ENCODE data around the gene SFTA2. TPM values are rescaled to one million over a fixed set of nuclear protein-coding genes. Genes with fewer than 3 reads are reported as not detected.
A peak's percentile ranks its signal among the peaks of the same experiment; 100 is the strongest.
"Not testable (repeated sequence)": the region's sequence is repeated elsewhere in the genome, so short reads cannot be mapped to it uniquely, and the experiment has no call there.

The SFTA2 gene
- total and polyA plus RNA-seq, 5 donors from 2014 or later: 0.25 to 0.32 TPM; not detected in 3

DNA sequence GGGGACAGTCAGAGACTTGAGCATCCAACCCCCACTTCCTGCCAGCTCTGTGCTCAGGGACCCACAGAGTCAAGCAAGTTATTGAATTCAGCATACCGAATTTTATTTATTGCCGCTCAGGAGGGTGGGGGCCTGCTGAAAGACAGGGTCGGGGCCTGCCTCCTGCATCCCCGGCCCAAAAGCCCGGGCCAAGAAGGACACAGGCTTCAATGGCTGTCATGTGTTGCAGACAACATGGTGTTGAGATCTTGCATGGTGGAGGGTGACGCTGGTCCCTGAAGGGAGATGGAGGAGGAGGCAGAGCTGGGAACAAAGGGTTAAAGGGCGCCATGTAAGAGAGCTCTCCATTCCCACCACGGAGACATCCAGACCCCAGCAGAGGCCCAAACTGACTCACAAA, 698 bp downstream of the SFTA2 start:
- H3K9me3 Mint-ChIP-seq: peaks cover 0 to 9% (median 0%) of the 10 kb centered on the region in 7 donors
- H3K36me3 Mint-ChIP-seq: peaks cover 20% of the 10 kb centered on the region
- peaks cover 9% of the 10 kb centered on the region for H3K27me3 Mint-ChIP-seq
- Histone ChIP-seq H3K36me3 (ENCODE audit: control insufficient read depth, insufficient read depth, low read length) (peaks cover 6% of the 10 kb centered on the region), H3K27me3 (ENCODE audit: control insufficient read depth, insufficient read depth, low read length) (no peaks in the 10 kb centered on the region), H3K4me1 (ENCODE audit: control insufficient read depth, insufficient read depth, low read length, poor library complexity, severe bottlenecking) (no peaks in the 10 kb centered on the region), H3K9me3 (ENCODE audit: control insufficient read depth in 2 of 2, low read length in 2 of 2) (no peaks in the 10 kb centered on the region), H3K27ac (ENCODE audit: insufficient read depth, low read length, poor library complexity, severe bottlenecking) (no peak overlapping the region), H3K4me3 (ENCODE audit: low read depth, low read length) (no peak overlapping the region)
- peak overlapping the region in 1 of 3 donors; percentile 7 for H3K27ac Mint-ChIP-seq
- peaks cover 0 to 2% (median 0%) of the 10 kb centered on the region in 4 donors for H3K4me1 Mint-ChIP-seq
- no peak overlapping the region for H3K4me3 Mint-ChIP-seq
- no peak for DNase-seq
- no peak for ATAC-seq (ENCODE audit: low read depth in 2 of 2)

DNA sequence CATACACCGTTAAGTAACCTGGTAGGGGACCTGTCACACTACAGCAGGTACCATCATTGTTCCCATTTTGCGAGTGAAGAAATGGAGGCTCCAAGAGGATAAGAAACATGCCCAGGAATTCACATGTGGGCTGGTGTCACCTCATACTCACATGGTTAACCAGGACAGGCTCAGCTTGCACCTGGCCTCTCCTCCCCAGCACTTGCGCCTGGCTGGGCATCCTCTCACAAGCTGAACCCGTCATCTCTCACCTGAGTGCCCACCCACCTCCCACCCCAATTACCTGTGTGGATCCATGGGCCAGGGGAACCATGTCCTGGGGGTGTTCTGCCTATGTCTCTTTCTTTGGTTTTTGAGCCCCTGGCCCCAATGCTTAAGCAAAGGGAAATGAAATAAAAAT, 1.5 kb downstream of the SFTA2 start:
- Mint-ChIP-seq H3K27ac (peak overlapping the region in 1 of 3 donors; percentile 7), H3K36me3 (peaks cover 21% of the 10 kb centered on the region), H3K9me3 (peaks cover 0 to 9% (median 0%) of the 10 kb centered on the region in 7 donors), H3K4me1 (peaks cover 0 to 2% (median 0%) of the 10 kb centered on the region in 4 donors), H3K27me3 (peaks cover 8% of the 10 kb centered on the region), H3K4me3 (no peak overlapping the region)
- Histone ChIP-seq H3K27me3 (ENCODE audit: control insufficient read depth, insufficient read depth, low read length) (no peaks in the 10 kb centered on the region), H3K9me3 (ENCODE audit: control insufficient read depth in 2 of 2, low read length in 2 of 2) (no peaks in the 10 kb centered on the region), H3K36me3 (ENCODE audit: control insufficient read depth, insufficient read depth, low read length) (peaks cover 14% of the 10 kb centered on the region), H3K4me1 (ENCODE audit: control insufficient read depth, insufficient read depth, low read length, poor library complexity, severe bottlenecking) (no peaks in the 10 kb centered on the region), H3K4me3 (ENCODE audit: low read depth, low read length) (no peak overlapping the region), H3K27ac (ENCODE audit: insufficient read depth, low read length, poor library complexity, severe bottlenecking) (no peak overlapping the region)
- no peak for ATAC-seq (ENCODE audit: low read depth in 2 of 2)
- no peak for DNase-seq

DNA sequence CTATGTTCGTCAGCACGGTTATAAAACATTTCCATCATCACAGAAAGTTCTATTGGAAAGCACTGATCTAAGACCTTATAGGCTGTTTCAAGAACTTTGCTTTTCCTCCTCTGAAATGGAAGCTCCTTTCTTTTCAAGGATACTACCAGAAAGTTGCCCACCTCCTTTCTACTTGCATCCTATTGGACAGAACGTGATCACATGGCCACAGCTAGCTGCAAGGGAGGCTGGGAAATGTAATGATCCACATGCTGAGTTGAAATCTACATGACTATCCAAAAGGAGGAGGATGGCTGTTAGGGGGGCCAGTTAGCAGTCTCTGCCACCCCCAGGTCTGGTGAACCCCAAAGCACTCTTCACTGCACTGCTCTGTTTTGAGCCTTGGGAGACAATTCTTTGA, 3.3 kb downstream of the SFTA2 start:
- DNase-seq (no peak), ATAC-seq (ENCODE audit: low read depth in 2 of 2) (no peak)
- Mint-ChIP-seq H3K27me3 (peaks cover 5% of the 10 kb centered on the region), H3K9me3 (peaks cover 0 to 9% (median 0%) of the 10 kb centered on the region in 7 donors), H3K4me1 (no peaks in the 10 kb centered on the region), H3K27ac (no peak overlapping the region), H3K36me3 (peaks cover 21% of the 10 kb centered on the region), H3K4me3 (no peak overlapping the region)
- Histone ChIP-seq H3K9me3 (ENCODE audit: control insufficient read depth in 2 of 2, low read length in 2 of 2) (no peaks in the 10 kb centered on the region), H3K4me1 (ENCODE audit: control insufficient read depth, insufficient read depth, low read length, poor library complexity, severe bottlenecking) (no peaks in the 10 kb centered on the region), H3K4me3 (ENCODE audit: low read depth, low read length) (no peak overlapping the region), H3K27ac (ENCODE audit: insufficient read depth, low read length, poor library complexity, severe bottlenecking) (no peak overlapping the region), H3K27me3 (ENCODE audit: control insufficient read depth, insufficient read depth, low read length) (no peaks in the 10 kb centered on the region), H3K36me3 (ENCODE audit: control insufficient read depth, insufficient read depth, low read length) (peaks cover 24% of the 10 kb centered on the region)

DNA sequence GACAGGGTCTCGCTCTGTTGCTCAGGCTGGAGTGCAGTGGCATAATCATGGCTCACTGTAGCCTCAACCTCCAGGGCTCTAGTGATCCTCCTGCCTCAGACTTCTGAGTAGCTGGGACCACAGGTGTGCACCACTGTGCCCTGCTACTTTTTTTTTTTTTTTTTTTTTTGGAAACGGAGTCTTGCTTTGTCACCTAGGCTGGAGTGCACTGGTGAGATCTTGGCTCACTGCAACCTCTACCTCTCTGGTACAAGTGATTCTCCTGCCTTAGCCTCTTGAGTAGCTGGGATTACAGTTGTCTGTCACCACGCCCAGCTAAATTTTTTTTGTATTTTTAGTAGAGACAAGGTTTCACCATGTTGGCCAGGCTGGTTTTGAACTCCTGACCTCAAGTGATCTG, 4.9 kb downstream of the SFTA2 start:
- peaks cover 36% of the 10 kb centered on the region for H3K36me3 ChIP-seq (ENCODE audit: control insufficient read depth, insufficient read depth, low read length)
- not testable (repeated sequence) for H3K4me3 ChIP-seq (ENCODE audit: low read depth, low read length); H3K9me3 Mint-ChIP-seq; H3K4me1 ChIP-seq (ENCODE audit: control insufficient read depth, insufficient read depth, low read length, poor library complexity, severe bottlenecking); H3K4me1 Mint-ChIP-seq; H3K27ac ChIP-seq (ENCODE audit: insufficient read depth, low read length, poor library complexity, severe bottlenecking); H3K9me3 ChIP-seq (ENCODE audit: control insufficient read depth in 2 of 2, low read length in 2 of 2); H3K4me3 Mint-ChIP-seq; DNase-seq; ATAC-seq (ENCODE audit: low read depth in 2 of 2); H3K27me3 ChIP-seq (ENCODE audit: control insufficient read depth, insufficient read depth, low read length); H3K27ac Mint-ChIP-seq; H3K27me3 Mint-ChIP-seq
- peaks cover 28% of the 10 kb centered on the region for H3K36me3 Mint-ChIP-seq

DNA sequence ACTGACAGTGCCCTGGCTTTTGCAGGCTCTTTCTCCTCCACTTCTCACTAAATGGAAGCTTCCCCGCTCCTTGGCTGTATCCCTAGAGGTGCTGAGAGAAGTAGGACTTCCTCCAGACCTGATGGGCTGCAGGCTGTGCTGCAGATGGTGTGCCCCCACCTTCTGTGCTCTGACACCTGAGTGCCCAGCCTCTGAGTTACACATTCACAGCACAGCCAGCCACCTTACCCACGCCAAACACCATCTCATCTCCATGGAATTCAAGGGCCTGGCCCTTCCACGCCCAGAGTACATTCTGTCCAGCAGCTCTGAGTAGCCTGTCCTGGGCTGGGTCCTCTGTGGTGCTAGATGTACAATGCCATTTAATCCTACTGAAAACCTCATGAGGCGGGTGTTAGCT, 5.3 kb downstream of the SFTA2 start:
- no peaks in the 10 kb centered on the region for H3K27me3 Mint-ChIP-seq
- H3K4me1 Mint-ChIP-seq: no peaks in the 10 kb centered on the region
- Histone ChIP-seq H3K4me3 (ENCODE audit: low read depth, low read length) (no peak overlapping the region), H3K9me3 (ENCODE audit: control insufficient read depth in 2 of 2, low read length in 2 of 2) (no peaks in the 10 kb centered on the region), H3K27ac (ENCODE audit: insufficient read depth, low read length, poor library complexity, severe bottlenecking) (no peak overlapping the region), H3K4me1 (ENCODE audit: control insufficient read depth, insufficient read depth, low read length, poor library complexity, severe bottlenecking) (no peaks in the 10 kb centered on the region), H3K36me3 (ENCODE audit: control insufficient read depth, insufficient read depth, low read length) (peaks cover 36% of the 10 kb centered on the region), H3K27me3 (ENCODE audit: control insufficient read depth, insufficient read depth, low read length) (no peaks in the 10 kb centered on the region)
- DNase-seq (no peak), ATAC-seq (ENCODE audit: low read depth in 2 of 2) (no peak)
- peaks cover 0 to 9% (median 0%) of the 10 kb centered on the region in 7 donors for H3K9me3 Mint-ChIP-seq
- no peak overlapping the region for H3K4me3 Mint-ChIP-seq
- H3K36me3 Mint-ChIP-seq: peaks cover 28% of the 10 kb centered on the region
- H3K27ac Mint-ChIP-seq: peak overlapping the region in 1 of 3 donors; percentile 60

DNA sequence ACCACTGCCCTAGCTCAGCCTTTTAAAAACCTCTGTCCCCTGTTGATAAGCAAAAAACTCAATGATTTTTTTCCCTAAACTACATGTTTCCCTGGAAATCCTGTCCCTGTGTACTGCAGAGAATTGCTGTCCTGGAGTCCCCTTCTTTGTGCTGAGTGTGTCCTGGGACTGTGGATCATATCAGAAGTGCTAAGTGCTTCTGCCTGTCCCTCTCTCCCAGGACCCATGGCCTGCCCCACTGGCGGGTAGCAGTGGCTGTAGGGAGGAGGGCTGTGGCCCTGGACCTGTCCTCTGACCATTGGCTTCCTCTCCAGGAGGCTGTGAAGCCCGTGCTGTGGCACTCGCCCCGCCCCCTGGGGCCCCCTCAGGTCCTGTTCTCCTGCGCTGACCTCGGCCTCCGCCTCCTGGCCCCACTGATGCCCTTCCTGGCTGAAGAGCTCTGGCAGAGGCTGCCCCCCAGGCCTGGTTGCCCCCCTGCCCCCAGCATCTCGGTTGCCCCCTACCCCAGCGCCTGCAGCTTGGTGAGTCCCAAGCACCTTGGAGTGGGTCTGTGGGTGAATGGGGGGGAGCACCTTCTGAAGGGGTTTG, 7.8 kb downstream of the SFTA2 start:
- not testable (repeated sequence) for H3K27ac ChIP-seq (ENCODE audit: insufficient read depth, low read length, poor library complexity, severe bottlenecking); H3K27me3 Mint-ChIP-seq; H3K4me1 Mint-ChIP-seq; DNase-seq; H3K4me3 Mint-ChIP-seq; ATAC-seq (ENCODE audit: low read depth in 2 of 2); H3K4me3 ChIP-seq (ENCODE audit: low read depth, low read length); H3K9me3 ChIP-seq (ENCODE audit: control insufficient read depth in 2 of 2, low read length in 2 of 2); H3K4me1 ChIP-seq (ENCODE audit: control insufficient read depth, insufficient read depth, low read length, poor library complexity, severe bottlenecking); H3K9me3 Mint-ChIP-seq; H3K27me3 ChIP-seq (ENCODE audit: control insufficient read depth, insufficient read depth, low read length)
- H3K36me3 ChIP-seq (ENCODE audit: control insufficient read depth, insufficient read depth, low read length): peaks cover 58% of the 10 kb centered on the region
- peak overlapping the region in 1 of 3 donors; percentile 14 for H3K27ac Mint-ChIP-seq
- peaks cover 39% of the 10 kb centered on the region for H3K36me3 Mint-ChIP-seq

DNA sequence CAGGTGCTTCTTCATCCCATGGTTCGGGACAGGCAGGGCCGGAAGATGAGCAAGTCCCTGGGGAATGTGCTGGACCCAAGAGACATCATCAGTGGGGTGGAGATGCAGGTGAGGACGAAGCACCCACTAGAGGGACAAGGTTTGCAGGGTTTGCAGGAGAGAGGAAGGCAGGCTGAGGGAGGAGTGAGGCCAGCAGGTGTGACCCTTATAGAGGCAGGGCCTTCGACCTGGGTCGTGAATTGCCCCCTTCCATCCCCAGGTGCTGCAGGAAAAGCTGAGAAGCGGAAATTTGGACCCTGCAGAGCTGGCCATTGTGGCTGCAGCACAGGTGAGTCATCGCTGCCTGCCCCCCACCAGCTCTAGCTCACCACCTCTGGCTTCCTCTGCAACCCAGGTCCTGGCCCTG, 9.5 kb downstream of the SFTA2 start:
- H3K4me3 Mint-ChIP-seq: no peak overlapping the region
- H3K27ac ChIP-seq (ENCODE audit: insufficient read depth, low read length, poor library complexity, severe bottlenecking): no peak overlapping the region
- no peak for ATAC-seq (ENCODE audit: low read depth in 2 of 2)
- no peaks in the 10 kb centered on the region for H3K27me3 ChIP-seq (ENCODE audit: control insufficient read depth, insufficient read depth, low read length)
- no peaks in the 10 kb centered on the region for H3K9me3 Mint-ChIP-seq
- peaks cover 67% of the 10 kb centered on the region for H3K36me3 ChIP-seq (ENCODE audit: control insufficient read depth, insufficient read depth, low read length)
- H3K27me3 Mint-ChIP-seq: no peaks in the 10 kb centered on the region
- H3K4me3 ChIP-seq (ENCODE audit: low read depth, low read length): no peak overlapping the region
- H3K27ac Mint-ChIP-seq: no peak overlapping the region
- no peak for DNase-seq
- H3K4me1 Mint-ChIP-seq: peaks cover 0 to 3% (median 1%) of the 10 kb centered on the region in 4 donors
- no peaks in the 10 kb centered on the region for H3K4me1 ChIP-seq (ENCODE audit: control insufficient read depth, insufficient read depth, low read length, poor library complexity, severe bottlenecking)
- H3K36me3 Mint-ChIP-seq: peaks cover 35% of the 10 kb centered on the region
- H3K9me3 ChIP-seq (ENCODE audit: control insufficient read depth in 2 of 2, low read length in 2 of 2): no peaks in the 10 kb centered on the region

DNA sequence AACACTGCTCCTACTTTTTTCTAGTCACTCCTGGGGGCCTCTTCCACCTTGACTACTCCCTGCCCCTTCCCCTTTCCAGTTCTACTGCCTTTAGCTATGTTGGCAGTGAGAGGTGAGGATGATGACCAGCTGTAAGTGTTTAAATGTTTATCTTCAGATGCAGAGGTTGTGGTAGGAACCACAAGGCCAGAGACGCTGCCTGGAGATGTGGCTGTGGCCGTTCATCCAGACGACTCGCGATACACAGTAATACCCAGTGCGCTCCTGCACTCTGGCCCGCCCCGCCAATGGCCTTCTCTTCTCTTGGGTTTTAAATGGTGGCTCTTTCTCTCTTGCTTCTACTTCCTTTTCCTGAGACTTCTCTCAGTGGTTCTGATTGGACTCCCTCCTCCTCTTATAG, 13.3 kb downstream of the SFTA2 start:
- Mint-ChIP-seq H3K4me1 (peaks cover 6 to 30% (median 18%) of the 10 kb centered on the region in 4 donors), H3K27me3 (no peaks in the 10 kb centered on the region), H3K9me3 (no peaks in the 10 kb centered on the region), H3K27ac (no peak overlapping the region), H3K36me3 (peaks cover 38% of the 10 kb centered on the region), H3K4me3 (peak overlapping the region in 2 of 4 donors; percentile 35 to 58)
- no peak for ATAC-seq (ENCODE audit: low read depth in 2 of 2)
- H3K36me3 ChIP-seq (ENCODE audit: control insufficient read depth, insufficient read depth, low read length): peaks cover 46% of the 10 kb centered on the region
- H3K27me3 ChIP-seq (ENCODE audit: control insufficient read depth, insufficient read depth, low read length): no peaks in the 10 kb centered on the region
- no peaks in the 10 kb centered on the region for H3K9me3 ChIP-seq (ENCODE audit: control insufficient read depth in 2 of 2, low read length in 2 of 2)
- no peak overlapping the region for H3K4me3 ChIP-seq (ENCODE audit: low read depth, low read length)
- no peak overlapping the region for H3K27ac ChIP-seq (ENCODE audit: insufficient read depth, low read length, poor library complexity, severe bottlenecking)
- peaks cover 13% of the 10 kb centered on the region for H3K4me1 ChIP-seq (ENCODE audit: control insufficient read depth, insufficient read depth, low read length, poor library complexity, severe bottlenecking)
- no peak for DNase-seq

Data from CD4-positive, CD25-positive, alpha-beta regulatory T cell (primary cell).